Kidney (tissue), 14 donors: ENCODE results near the gene PODNL1. TPM values are rescaled to one million over a fixed set of nuclear protein-coding genes. Genes with fewer than 3 reads are reported as not detected.

ENCODE experiments used
- DNase-seq, 5 donors: peaks; one replicate each; pipeline ENCODE4 v3.0.0-alpha.2; 2013 to 2020
- FAIRE-seq: peaks from 2 replicates; lab custom pipeline; 2012; peaks lifted over from hg19 to GRCh38; lab: Jason Lieb, UNC
- H3K27ac ChIP-seq, 2 donors: one replicate each; pipeline ENCODE4 v1.7.0; 2013; ENCODE audit warnings: low read depth in 2 of 2, low read length in 2 of 2, inconsistent platforms in 1 of 2
- H3K27me3 ChIP-seq: one replicate; pipeline ENCODE4 v1.7.1; 2013; ENCODE audit warnings: low read length, inconsistent platforms; ENCODE audit not compliant: control insufficient read depth, insufficient read depth
- H3K36me3 ChIP-seq, 3 donors: one replicate each; pipeline versions ENCODE4 v1.7.0 to v1.7.1; 2013; ENCODE audit warnings: low read length in 3 of 3, control low read depth in 1 of 3, inconsistent platforms in 1 of 3; ENCODE audit not compliant: insufficient read depth in 3 of 3, control insufficient read depth in 2 of 3
- H3K4me1 ChIP-seq, 3 donors: one replicate each; pipeline versions ENCODE4 v1.7.0 to v1.7.1; 2013; ENCODE audit warnings: low read length in 3 of 3, inconsistent platforms in 1 of 3, low read depth in 1 of 3; ENCODE audit not compliant: control insufficient read depth in 2 of 3, insufficient read depth in 2 of 3
- H3K4me3 ChIP-seq, 3 donors: one replicate each; pipeline versions ENCODE4 v1.7.0 to v1.8.1; 2013; ENCODE audit warnings: low read length in 3 of 3, control low read depth in 1 of 3, inconsistent platforms in 1 of 3
- H3K9ac ChIP-seq, 3 donors: one replicate each; pipeline versions ENCODE4 v1.7.0 to v1.7.1; 2013; ENCODE audit warnings: low read length in 3 of 3, control low read depth in 1 of 3, inconsistent platforms in 1 of 3
- H3K9me3 ChIP-seq, 3 donors: one replicate each; pipeline versions ENCODE4 v1.7.0 to v1.7.1; 2013; ENCODE audit warnings: low read length in 3 of 3, control low read depth in 1 of 3, inconsistent platforms in 1 of 3; ENCODE audit not compliant: control insufficient read depth in 2 of 3, insufficient read depth in 1 of 3
- CTCF ChIP-seq: IDR thresholded peaks from 3 replicates; pipeline ENCODE4 v1.5.1; 2012; ENCODE audit warnings: mild to moderate bottlenecking, moderate library complexity, borderline replicate concordance; ENCODE audit not compliant: insufficient read depth; ENCODE audit errors: extremely low read depth
- intact Hi-C: fragments of 100-400 bp; cut with DNase I; formaldehyde crosslinking; loops from one replicate; pipeline ENCODE4 v1.11.1; 2022
- polyA plus RNA-seq: library from polyadenylated mRNA; stranded (reverse); fragments of 350-450 nt; fragmentation: Illumina TruSeq; extraction: RNeasy Lipid Tissue Mini Kit (QIAGEN cat#74804); gene quantifications from one replicate; pipeline ENCODE4 v1.2.3, GENCODE V29; 2014; ENCODE audit warnings: low read depth, low replicate concordance; ENCODE audit not compliant: insufficient read depth
- total RNA-seq: library from RNA; stranded (reverse); fragmentation: NEBNext Ultra II Directional; extraction: Animal tissue kit (Norgen Biotek cat#: 25700); gene quantifications from one replicate; pipeline ENCODE4 v1.2.1, GENCODE V29; 2021
- donor health status: control.
- donor health status: control.
- donor health status: control.
- donor health status: control.
- donor health status: control.
- donor health status: DM: yes; HTN: yes; CAD: no.
- donor health status: Normal renal cell carcinoma (clear cell type).

Gene PODNL1
- total and polyA plus RNA-seq, 2 donors from 2014 or later: 3.0 TPM; not detected in 1

GRCh38 chr19:13979244-13979615 lies 41.0 kb upstream of the PODNL1 start:
- H3K9me3 ChIP-seq: no peaks in the 10 kb centered on the region
- no peaks in the 10 kb centered on the region for H3K27me3 ChIP-seq
- TF ChIP-seq CTCF: no peak
- DNase-seq: peak in 3 of 5 donors; percentile 51 to 63 (median 52)
- no peak overlapping the region for H3K4me3 ChIP-seq
- FAIRE-seq: no peak
- H3K9ac ChIP-seq: peak overlapping the region in 1 of 3 donors; percentile 26
- no peak overlapping the region for H3K27ac ChIP-seq
- peaks cover 0 to 4% (median 0%) of the 10 kb centered on the region in 3 donors for H3K4me1 ChIP-seq
- peaks cover 0 to 12% (median 8%) of the 10 kb centered on the region in 3 donors for H3K36me3 ChIP-seq
- intact Hi-C loops: no loop called here

GRCh38 chr19:13978351-13979243 lies 40.4 kb upstream of the PODNL1 start:
- H3K9ac ChIP-seq: peak overlapping the region in 1 of 3 donors; percentile 26
- no peak overlapping the region for H3K4me3 ChIP-seq
- DNase-seq (peak; percentile 92 to 96 (median 93)), FAIRE-seq (no peak)
- no peak overlapping the region for H3K27ac ChIP-seq
- intact Hi-C loops: no loop called here
- peaks cover 0 to 4% (median 0%) of the 10 kb centered on the region in 3 donors for H3K4me1 ChIP-seq
- TF ChIP-seq CTCF: no peak
- H3K9me3 ChIP-seq: no peaks in the 10 kb centered on the region
- H3K36me3 ChIP-seq: peaks cover 0 to 12% (median 8%) of the 10 kb centered on the region in 3 donors
- no peaks in the 10 kb centered on the region for H3K27me3 ChIP-seq

- peaks cover 0 to 12% (median 5%) of the 10 kb centered on the region in 3 donors for H3K36me3 ChIP-seq
- FAIRE-seq: no peak
These were observed 39.6 kb upstream of the PODNL1 start for GRCh38 chr19:13977803-13978202.

More at GRCh38 chr19:13977803-13978202, 39.6 kb upstream of the PODNL1 start:
- no peaks in the 10 kb centered on the region for H3K27me3 ChIP-seq
- intact Hi-C loops: no loop called here
- DNase-seq: no peak
- H3K9ac ChIP-seq: no peak overlapping the region
- H3K9me3 ChIP-seq: no peaks in the 10 kb centered on the region
- H3K27ac ChIP-seq: no peak overlapping the region
- no peak for TF ChIP-seq CTCF
- no peak overlapping the region for H3K4me3 ChIP-seq
- peaks cover 0 to 4% (median 0%) of the 10 kb centered on the region in 3 donors for H3K4me1 ChIP-seq
